HG03460 (cell line): ENCODE measurements around the gene CIB2.

ENCODE experiments used
- ATAC-seq: cut with Tn5 transposase; IDR thresholded peaks from one replicate; pipeline ENCODE4 v1.9.1; 2021; ENCODE audit not compliant: unreplicated experiment

The CIB2 gene

GRCh38 chr15:78149805-78150751 is 18.8 kb upstream of the CIB2 start:
- ATAC-seq: no peak

GRCh38 chr15:78149068-78149804 is 18.0 kb upstream of the CIB2 start, which contains the start of gene IDH3A:
Gene IDH3A, plus strand, starts transcription at chr15:78149362. Its CDS starts 42 bp downstream, at chr15:78149404.
- peak; percentile 80 for ATAC-seq

- peak; percentile 14 for ATAC-seq
These were observed 17.3 kb upstream of the CIB2 start for GRCh38 chr15:78148392-78149067.

GRCh38 chr15:78147566-78147965 is 16.3 kb upstream of the CIB2 start:
- no peak for ATAC-seq

DNA sequence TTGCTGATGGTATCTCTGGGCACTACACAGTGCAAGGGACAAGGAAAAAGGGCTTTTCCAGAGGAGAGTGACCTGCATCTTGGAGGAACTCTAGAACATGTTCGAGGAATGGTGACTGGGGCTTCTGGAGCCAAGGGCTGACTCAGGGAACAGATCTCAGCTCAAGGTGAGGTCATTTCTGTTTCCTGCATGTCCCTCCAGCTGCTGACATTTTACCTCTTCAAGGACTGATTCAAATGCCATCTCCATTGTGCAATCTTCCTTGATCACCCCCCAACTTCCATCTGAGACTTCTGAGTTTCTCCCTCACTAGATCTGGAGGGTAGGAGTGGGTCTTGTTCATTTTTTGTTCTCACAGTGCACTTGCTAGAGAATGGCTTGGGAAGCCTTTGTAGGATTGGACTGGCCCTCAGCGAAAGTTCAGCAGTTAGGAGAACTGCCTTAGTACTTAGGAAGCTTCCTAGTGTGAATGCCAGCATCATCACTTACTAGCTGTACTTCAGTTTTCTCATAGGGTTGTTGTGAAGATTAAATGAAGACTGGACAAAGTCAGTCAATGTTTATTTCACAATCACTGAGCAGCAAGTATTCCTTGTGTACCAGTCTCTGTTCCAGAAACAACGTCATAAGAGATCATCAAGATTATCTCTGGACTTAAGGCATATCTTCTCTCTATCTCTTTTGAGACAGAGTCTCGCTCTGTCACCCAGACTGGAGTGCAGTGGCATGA is 15.3 kb upstream of the CIB2 start:
- ATAC-seq: no peak

DNA sequence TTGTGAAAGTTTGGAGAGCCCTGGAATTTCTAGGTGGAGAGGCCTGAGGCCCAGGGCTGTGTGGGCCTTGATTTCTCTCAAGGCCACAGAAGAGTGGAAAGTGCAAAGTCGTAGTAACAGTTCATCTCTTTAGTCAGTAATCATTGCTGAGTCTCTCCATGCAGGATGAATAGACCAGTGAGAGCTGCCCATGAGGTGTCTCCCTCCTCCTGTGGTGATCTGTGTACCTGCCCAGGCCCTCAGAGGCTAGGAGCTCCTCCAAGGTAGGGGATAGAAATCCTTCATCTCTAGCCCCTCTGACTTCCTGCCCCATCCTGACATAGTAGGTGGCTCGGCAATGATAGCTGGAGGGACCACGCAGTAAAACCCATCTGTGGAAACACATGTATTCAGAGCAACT is 11.1 kb upstream of the CIB2 start:
- ATAC-seq: no peak

DNA sequence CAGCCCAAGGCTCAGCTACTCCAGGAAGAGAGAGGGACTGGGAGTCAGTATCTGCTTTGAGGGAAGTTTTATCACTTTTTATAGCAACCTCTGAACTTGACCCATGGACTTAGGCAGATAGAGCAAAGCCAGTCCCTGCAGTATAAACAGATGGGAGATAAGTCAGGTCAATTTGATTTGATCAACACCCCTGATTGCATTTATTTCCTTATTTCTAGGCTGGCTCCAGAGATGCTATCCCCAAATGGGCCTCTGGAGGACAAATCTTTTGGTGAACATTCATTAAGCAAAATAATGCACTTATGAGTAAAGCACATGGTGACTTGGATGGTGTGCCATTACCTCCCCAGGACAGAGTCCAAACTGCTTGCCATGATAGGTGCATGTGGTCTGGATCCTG is 9.0 kb upstream of the CIB2 start:
- ATAC-seq: no peak

- ATAC-seq: no peak
These were observed 8.3 kb upstream of the CIB2 start for GRCh38 chr15:78139578-78139977.

DNA sequence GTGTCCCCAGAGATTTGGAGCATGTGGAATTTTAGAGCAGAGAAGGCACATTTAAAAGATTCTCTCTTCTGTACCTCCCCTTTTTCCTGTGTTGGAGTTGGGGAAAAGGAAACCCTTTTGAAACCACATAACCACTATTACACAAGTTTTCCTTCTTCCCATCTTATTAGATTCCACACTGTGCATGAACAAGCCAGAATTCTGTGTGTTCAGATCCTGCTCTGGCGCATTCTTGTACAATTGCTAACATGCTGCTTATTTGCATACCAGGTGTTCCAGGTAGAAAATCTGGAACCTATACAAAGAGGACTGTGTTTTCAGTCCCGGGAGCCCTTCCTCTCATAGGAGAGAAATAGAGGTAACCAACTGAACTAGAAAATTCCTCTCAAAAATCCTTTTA is 2.6 kb upstream of the CIB2 start:
- ATAC-seq: no peak

- ATAC-seq: peak; percentile 31
These were observed 565 bp downstream of the CIB2 start for GRCh38 chr15:78130466-78131294.

- ATAC-seq: no peak
These were observed 1.4 kb downstream of the CIB2 start for GRCh38 chr15:78129751-78130287.

- ATAC-seq: no peak
These were observed 2.0 kb downstream of the CIB2 start for GRCh38 chr15:78129077-78129750.

- ATAC-seq: no peak
These were observed 3.4 kb downstream of the CIB2 start for GRCh38 chr15:78127882-78128281.

GRCh38 chr15:78125267-78125666 is 6.0 kb downstream of the CIB2 start:
- no peak for ATAC-seq

DNA sequence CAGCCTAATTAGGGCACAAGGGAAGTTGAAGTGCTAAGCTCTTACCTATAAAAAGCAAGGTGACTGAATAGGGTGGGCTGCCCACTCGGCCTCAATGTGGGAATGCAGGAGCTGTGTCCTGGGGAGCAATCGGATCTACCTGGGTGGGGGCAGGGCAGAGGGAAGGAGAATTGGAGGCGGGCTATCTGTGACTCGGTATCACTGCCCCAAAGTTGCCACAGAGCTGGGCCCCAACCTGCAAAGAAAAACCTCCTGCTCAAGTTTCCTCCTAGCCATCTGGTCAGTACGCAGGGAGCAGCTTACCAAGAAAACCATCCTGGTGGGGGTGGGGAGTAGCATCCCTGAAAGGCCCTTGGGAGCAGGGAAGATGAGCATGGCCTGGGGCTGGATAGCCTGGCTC is 10.7 kb downstream of the CIB2 start:
- ATAC-seq: no peak

DNA sequence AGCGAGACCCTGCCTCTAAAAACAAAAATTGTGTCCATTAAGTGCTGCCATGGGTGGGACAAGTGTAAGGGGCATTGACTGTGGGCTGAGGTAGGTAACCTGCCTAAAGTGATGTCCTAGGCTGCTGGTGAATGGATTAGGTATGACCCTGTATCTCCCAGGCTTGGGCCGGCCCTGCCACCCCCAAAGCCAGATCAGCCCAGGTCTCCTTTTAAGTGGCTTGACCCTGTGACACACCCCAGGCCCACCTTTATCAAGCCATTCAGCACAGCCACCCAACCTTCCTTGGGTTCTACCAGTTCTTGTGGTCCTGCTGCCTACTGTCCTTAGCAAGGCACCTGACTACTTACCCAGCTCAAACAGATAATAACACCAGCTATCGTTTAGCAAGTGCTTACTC is 18.7 kb downstream of the CIB2 start:
- no peak for ATAC-seq

DNA sequence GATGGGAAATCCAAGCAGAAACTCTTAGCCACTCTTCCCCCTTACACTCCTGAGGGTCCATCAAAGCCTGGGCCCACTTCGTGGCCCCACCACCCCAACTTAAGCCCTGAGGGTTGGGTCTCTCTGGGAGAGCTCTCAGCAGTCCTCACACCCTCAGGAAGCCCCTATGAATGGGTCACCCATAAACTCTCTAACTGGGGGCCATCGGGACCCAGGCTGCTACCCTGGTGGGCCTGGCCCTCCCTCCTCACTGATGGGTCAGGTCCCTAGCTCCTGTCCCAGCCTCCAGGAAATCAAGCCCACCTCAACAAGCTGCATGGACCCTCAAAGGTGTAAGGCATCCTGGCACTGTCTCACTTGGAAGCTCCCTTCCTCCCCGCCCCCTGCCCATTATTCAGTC is 19.5 kb downstream of the CIB2 start:
- no peak for ATAC-seq

DNA sequence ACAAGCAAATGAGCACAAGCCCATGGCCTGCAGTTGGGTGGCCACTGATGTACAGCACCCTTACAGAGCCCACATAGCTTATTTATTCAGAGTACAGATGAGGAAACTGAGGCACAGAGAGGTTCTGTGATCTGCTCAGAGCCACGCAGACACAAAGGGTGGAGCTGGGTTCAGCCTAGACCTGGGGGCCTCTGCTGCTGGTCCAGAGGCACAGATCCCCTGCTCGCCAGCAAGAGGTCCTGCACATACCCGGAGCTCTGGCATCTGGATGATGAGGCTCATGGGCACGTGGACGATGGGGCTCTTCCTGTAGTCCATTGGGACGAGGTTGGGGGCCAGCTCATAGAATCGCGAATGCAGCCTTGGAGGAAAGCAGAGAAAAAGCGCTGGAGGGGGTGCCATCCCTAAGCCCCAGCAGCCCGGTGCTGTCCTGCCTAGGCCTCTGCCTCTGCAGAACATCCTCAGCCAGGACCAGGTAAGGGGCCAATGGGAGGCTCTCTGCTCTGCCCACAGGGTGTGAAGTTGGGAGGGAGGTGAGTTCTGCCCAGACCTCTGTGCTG is 20.2 kb downstream of the CIB2 start:
- ATAC-seq: no peak

- ATAC-seq: no peak
These were observed 21.1 kb downstream of the CIB2 start for GRCh38 chr15:78110096-78110495.
